ENCODE data around the gene TMEM60. TPM values are rescaled to one million over a fixed set of nuclear protein-coding genes. Genes with fewer than 3 reads are reported as not detected.

The TMEM60 gene
- total RNA-seq, 2 donors from 2014 or later: 8.7 to 12.2 TPM

DNA sequence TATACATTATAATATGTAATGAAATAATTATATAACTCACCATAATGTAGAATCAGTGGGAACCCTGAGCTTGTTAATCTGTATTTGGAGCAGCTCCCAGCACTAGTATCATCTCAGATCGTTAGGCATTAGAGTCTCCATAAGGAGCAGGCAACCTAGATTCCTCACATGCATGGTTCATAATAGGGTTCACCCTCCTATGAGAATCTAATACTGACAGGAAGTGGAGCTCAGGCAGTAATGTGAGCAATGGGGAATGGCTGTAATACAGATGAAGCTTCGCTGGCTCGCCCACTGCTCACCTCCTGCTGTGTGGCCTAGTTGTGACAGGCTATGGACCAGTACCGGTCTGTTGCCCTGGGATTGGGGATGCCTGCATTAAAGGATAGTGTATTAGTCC lies 52.5 kb downstream of the TMEM60 start:
- no peak for ATAC-seq (ENCODE audit: insufficient number of reproducible peaks, low FRiP score, low read depth)
- DNase-seq (ENCODE audit: low spot score): no peak
- TF ChIP-seq, protein P1, sequence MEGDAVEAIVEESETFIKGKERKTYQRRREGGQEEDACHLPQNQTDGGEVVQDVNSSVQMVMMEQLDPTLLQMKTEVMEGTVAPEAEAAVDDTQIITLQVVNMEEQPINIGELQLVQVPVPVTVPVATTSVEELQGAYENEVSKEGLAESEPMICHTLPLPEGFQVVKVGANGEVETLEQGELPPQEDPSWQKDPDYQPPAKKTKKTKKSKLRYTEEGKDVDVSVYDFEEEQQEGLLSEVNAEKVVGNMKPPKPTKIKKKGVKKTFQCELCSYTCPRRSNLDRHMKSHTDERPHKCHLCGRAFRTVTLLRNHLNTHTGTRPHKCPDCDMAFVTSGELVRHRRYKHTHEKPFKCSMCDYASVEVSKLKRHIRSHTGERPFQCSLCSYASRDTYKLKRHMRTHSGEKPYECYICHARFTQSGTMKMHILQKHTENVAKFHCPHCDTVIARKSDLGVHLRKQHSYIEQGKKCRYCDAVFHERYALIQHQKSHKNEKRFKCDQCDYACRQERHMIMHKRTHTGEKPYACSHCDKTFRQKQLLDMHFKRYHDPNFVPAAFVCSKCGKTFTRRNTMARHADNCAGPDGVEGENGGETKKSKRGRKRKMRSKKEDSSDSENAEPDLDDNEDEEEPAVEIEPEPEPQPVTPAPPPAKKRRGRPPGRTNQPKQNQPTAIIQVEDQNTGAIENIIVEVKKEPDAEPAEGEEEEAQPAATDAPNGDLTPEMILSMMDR (IDR thresholded peaks at IDR 0.05): no peak
- no peaks in the 10 kb centered on the region for H3K4me1 ChIP-seq (ENCODE audit: control insufficient read depth in 1 of 2, low read depth in 2 of 2)
- no peaks in the 10 kb centered on the region for H3K9me3 ChIP-seq
- no peaks in the 10 kb centered on the region for H3K27me3 ChIP-seq (replicated peaks; ENCODE audit: insufficient read depth)
- no peaks in the 10 kb centered on the region for H3K36me3 ChIP-seq
- H3K4me3 ChIP-seq: no peak overlapping the region
- H3K27ac ChIP-seq: no peak overlapping the region

Other genes with a start within 250 kb of the TMEM60 start
- gene RSBN1L, start 102.0 kb downstream of the TMEM60 start, total RNA-seq: 10 to 100 TPM; 14.8 to 27.7 TPM
- 10 to 100 TPM; 39.4 to 45.9 TPM for gene PHTF2, start 339 bp upstream of the TMEM60 start, total RNA-seq